Measurements from ENCODE around the gene EPO. TPM values are rescaled to one million over a fixed set of nuclear protein-coding genes. Genes with fewer than 3 reads are reported as not detected.
"Not testable (repeated sequence)": the region's sequence is repeated elsewhere in the genome, so short reads cannot be mapped to it uniquely, and the experiment has no call there.

Gene EPO
- polyA plus RNA-seq, 1 donor (not counting 4 experiments of a cell fraction or from before 2014, with no cell fraction given) = 0.35 TPM

- Histone ChIP-seq H3K36me3 (ENCODE audit: control insufficient read depth in 2 of 2, extremely low read depth in 1 of 2, insufficient read depth in 2 of 2, low read length in 2 of 2) (no peaks in the 10 kb centered on the region), H3K4me3 (ENCODE audit: control insufficient read depth in 2 of 3, extremely low read depth in 1 of 3, insufficient read depth in 2 of 3, low read depth in 1 of 3, low read length in 3 of 3) (no peak overlapping the region), H3K79me2 (ENCODE audit: control insufficient read depth, insufficient read depth, low read length) (no peaks in the 10 kb centered on the region), H4K20me1 (ENCODE audit: control insufficient read depth, extremely low read depth, insufficient read depth, low read length) (no peaks in the 10 kb centered on the region), H2AFZ (ENCODE audit: control insufficient read depth, low read length) (no peak overlapping the region), H3K9me1 (ENCODE audit: control insufficient read depth, extremely low read depth, insufficient read depth, low read length) (no peaks in the 10 kb centered on the region), H3K4me2 (ENCODE audit: control insufficient read depth, extremely low read depth, insufficient read depth, low read depth, low read length) (no peak overlapping the region), H3K4me1 (ENCODE audit: control insufficient read depth, extremely low read depth, insufficient read depth, low read length) (peaks cover 19% of the 10 kb centered on the region), H3K9ac (ENCODE audit: control insufficient read depth, extremely low read depth, insufficient read depth, low read length) (no peak overlapping the region), H3K9me3 (ENCODE audit: control insufficient read depth, low read depth, low read length) (no peaks in the 10 kb centered on the region), H3K27ac (ENCODE audit: control insufficient read depth, insufficient read depth, low read length) (no peak overlapping the region), H3K27me3 (ENCODE audit: control insufficient read depth, extremely low read depth, insufficient read depth, low read length) (peaks cover 17% of the 10 kb centered on the region)
- dilution Hi-C loops (cut with MboI; ENCODE audit: extremely low pct_ligation_motif_present, low sequenced_read_pairs) = no loop called here
- FAIRE-seq (no peak), DNase-seq (ENCODE audit: low read depth, low spot score) (no peak)
- no peak for TF ChIP-seq CTCF (optimal IDR thresholded peaks at IDR 0.05 in 1 of 3, IDR thresholded peaks at IDR 0.05 in 1 of 3, conservative IDR thresholded peaks at IDR 0.05 in 1 of 3; ENCODE audit: extremely low read depth in 1 of 3, insufficient read depth in 2 of 3, low read length in 3 of 3)
- TF ChIP-seq EZH2 (IDR thresholded peaks at IDR 0.05; ENCODE audit: low read length) = no peak
Measured at GRCh38 chr7:100723732-100724275, 3.5 kb downstream of the EPO start.

GRCh38 chr7:100724364-100724763, 4.1 kb downstream of the EPO start:
- H3K27ac ChIP-seq (ENCODE audit: control insufficient read depth, insufficient read depth, low read length); H3K9ac ChIP-seq (ENCODE audit: control insufficient read depth, extremely low read depth, insufficient read depth, low read length); H4K20me1 ChIP-seq (ENCODE audit: control insufficient read depth, extremely low read depth, insufficient read depth, low read length); H3K79me2 ChIP-seq (ENCODE audit: control insufficient read depth, insufficient read depth, low read length); dilution Hi-C loops (cut with MboI; ENCODE audit: extremely low pct_ligation_motif_present, low sequenced_read_pairs); H3K9me3 ChIP-seq (ENCODE audit: control insufficient read depth, low read depth, low read length); FAIRE-seq; H2AFZ ChIP-seq (ENCODE audit: control insufficient read depth, low read length); H3K4me3 ChIP-seq (ENCODE audit: control insufficient read depth in 2 of 3, extremely low read depth in 1 of 3, insufficient read depth in 2 of 3, low read depth in 1 of 3, low read length in 3 of 3); H3K36me3 ChIP-seq (ENCODE audit: control insufficient read depth in 2 of 2, extremely low read depth in 1 of 2, insufficient read depth in 2 of 2, low read length in 2 of 2); DNase-seq (ENCODE audit: low read depth, low spot score); H3K9me1 ChIP-seq (ENCODE audit: control insufficient read depth, extremely low read depth, insufficient read depth, low read length); H3K4me2 ChIP-seq (ENCODE audit: control insufficient read depth, extremely low read depth, insufficient read depth, low read depth, low read length): not testable (repeated sequence)
- Histone ChIP-seq H3K4me1 (ENCODE audit: control insufficient read depth, extremely low read depth, insufficient read depth, low read length) (peaks cover 19% of the 10 kb centered on the region), H3K27me3 (ENCODE audit: control insufficient read depth, extremely low read depth, insufficient read depth, low read length) (peaks cover 17% of the 10 kb centered on the region)
